ENCODE data around the gene SNED1.

Gene SNED1

GRCh38 chr2:241030883-241031282 lies 32.5 kb downstream of the SNED1 start:
- DNase-seq: no peak

GRCh38 chr2:241031436-241032165 lies 33.2 kb downstream of the SNED1 start:
- DNase-seq: no peak

- DNase-seq: no peak
Observed at GRCh38 chr2:241033336-241033987, 35.0 kb downstream of the SNED1 start.

GRCh38 chr2:241033994-241034393 lies 35.6 kb downstream of the SNED1 start:
- DNase-seq: no peak

- no peak for DNase-seq
Observed at GRCh38 chr2:241034490-241035141, 36.2 kb downstream of the SNED1 start.

- DNase-seq: no peak
Observed at GRCh38 chr2:241035142-241035817, 36.9 kb downstream of the SNED1 start.

- DNase-seq: no peak
Observed at GRCh38 chr2:241035818-241036396, 37.5 kb downstream of the SNED1 start.

- DNase-seq: no peak
Observed at GRCh38 chr2:241036397-241036963, 38.1 kb downstream of the SNED1 start.

GRCh38 chr2:241036964-241037421 lies 38.6 kb downstream of the SNED1 start:
- no peak for DNase-seq

GRCh38 chr2:241037498-241037897 lies 39.1 kb downstream of the SNED1 start:
- DNase-seq: no peak

- DNase-seq: no peak
Observed at GRCh38 chr2:241038374-241039180, 40.2 kb downstream of the SNED1 start.

GRCh38 chr2:241039416-241039815 lies 41.0 kb downstream of the SNED1 start:
- DNase-seq: no peak

GRCh38 chr2:241040081-241040803 lies 41.8 kb downstream of the SNED1 start:
- DNase-seq: no peak

- DNase-seq: peak; percentile 16
Observed at GRCh38 chr2:241041589-241042158, 43.3 kb downstream of the SNED1 start.

GRCh38 chr2:241043581-241043980 lies 45.2 kb downstream of the SNED1 start:
- DNase-seq: no peak

- DNase-seq: no peak
Observed at GRCh38 chr2:241047253-241048010, 49.0 kb downstream of the SNED1 start.

- DNase-seq: no peak
Observed at GRCh38 chr2:241048149-241048948, 49.9 kb downstream of the SNED1 start.

- no peak for DNase-seq
Observed at GRCh38 chr2:241048949-241049343, 50.5 kb downstream of the SNED1 start.
